Measurements from ENCODE around the gene MAP4K2.
"Not testable (repeated sequence)": the region's sequence is repeated elsewhere in the genome, so short reads cannot be mapped to it uniquely, and the experiment has no call there.

Gene MAP4K2

GRCh38 chr11:64832467-64833197 lies 29.6 kb upstream of the MAP4K2 start:
- Histone ChIP-seq H3K27ac (ENCODE audit: insufficient read depth, low read length, poor library complexity, severe bottlenecking) (no peak overlapping the region), H3K27me3 (replicated peaks; ENCODE audit: control insufficient read depth, insufficient read depth, low read length, poor library complexity, severe bottlenecking) (no peaks in the 10 kb centered on the region), H3K4me3 (ENCODE audit: insufficient read depth, low read depth, low read length, poor library complexity, severe bottlenecking) (no peak overlapping the region), H3K36me3 (ENCODE audit: control insufficient read depth, insufficient read depth, low read length) (peaks cover 6% of the 10 kb centered on the region), H3K4me1 (ENCODE audit: control insufficient read depth, insufficient read depth, low read length, poor library complexity, severe bottlenecking) (no peaks in the 10 kb centered on the region), H3K9me3 (ENCODE audit: control insufficient read depth, low read length) (no peaks in the 10 kb centered on the region)
- no peak for DNase-seq

GRCh38 chr11:64831411-64831891 lies 28.4 kb upstream of the MAP4K2 start:
- H3K4me3 ChIP-seq (ENCODE audit: insufficient read depth, low read depth, low read length, poor library complexity, severe bottlenecking): no peak overlapping the region
- H3K9me3 ChIP-seq (ENCODE audit: control insufficient read depth, low read length): no peaks in the 10 kb centered on the region
- DNase-seq: no peak
- H3K36me3 ChIP-seq (ENCODE audit: control insufficient read depth, insufficient read depth, low read length): peaks cover 6% of the 10 kb centered on the region
- H3K27me3 ChIP-seq (replicated peaks; ENCODE audit: control insufficient read depth, insufficient read depth, low read length, poor library complexity, severe bottlenecking): no peaks in the 10 kb centered on the region
- no peaks in the 10 kb centered on the region for H3K4me1 ChIP-seq (ENCODE audit: control insufficient read depth, insufficient read depth, low read length, poor library complexity, severe bottlenecking)
- no peak overlapping the region for H3K27ac ChIP-seq (ENCODE audit: insufficient read depth, low read length, poor library complexity, severe bottlenecking)

DNA sequence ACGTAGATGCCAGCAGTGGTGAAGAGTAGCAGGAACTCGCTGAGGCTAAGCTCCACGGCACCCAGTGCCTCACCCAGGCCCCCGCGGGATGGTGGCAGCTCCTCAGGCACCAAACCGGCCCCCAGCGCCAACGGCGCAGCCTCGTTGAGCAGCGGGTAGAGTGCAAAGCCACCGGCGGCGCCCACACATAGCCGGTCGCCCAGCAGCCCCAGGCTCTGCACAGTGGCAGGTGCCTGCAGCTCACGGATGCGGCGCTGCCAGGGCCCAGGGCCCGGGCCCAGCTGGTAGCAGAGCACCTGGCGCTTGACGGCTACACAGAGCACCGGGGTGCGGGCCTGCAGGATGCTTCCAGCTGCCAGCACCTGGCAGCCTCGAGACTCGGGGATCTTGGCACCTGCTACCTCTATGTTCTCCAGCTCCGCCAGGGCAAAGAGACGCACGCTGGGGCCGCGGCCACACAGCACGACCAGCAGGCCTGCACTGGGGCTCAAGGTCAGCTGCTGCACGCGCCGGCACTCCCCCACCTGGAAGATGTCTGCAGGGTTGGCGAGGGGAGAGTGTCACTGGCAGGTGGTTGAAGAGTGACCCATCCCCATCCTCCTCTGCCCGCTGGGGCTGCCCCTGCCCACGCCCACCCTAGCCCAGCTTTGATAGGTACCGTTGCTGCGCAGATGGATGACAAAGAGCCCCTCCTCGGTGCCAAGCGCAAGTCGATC lies 26.7 kb upstream of the MAP4K2 start:
- Histone ChIP-seq H3K36me3 (ENCODE audit: control insufficient read depth, insufficient read depth, low read length) (peaks cover 6% of the 10 kb centered on the region), H3K4me3 (ENCODE audit: insufficient read depth, low read depth, low read length, poor library complexity, severe bottlenecking) (no peak overlapping the region), H3K9me3 (ENCODE audit: control insufficient read depth, low read length) (no peaks in the 10 kb centered on the region), H3K27me3 (replicated peaks; ENCODE audit: control insufficient read depth, insufficient read depth, low read length, poor library complexity, severe bottlenecking) (no peaks in the 10 kb centered on the region), H3K4me1 (ENCODE audit: control insufficient read depth, insufficient read depth, low read length, poor library complexity, severe bottlenecking) (no peaks in the 10 kb centered on the region), H3K27ac (ENCODE audit: insufficient read depth, low read length, poor library complexity, severe bottlenecking) (no peak overlapping the region)
- no peak for DNase-seq

- Histone ChIP-seq H3K4me3 (ENCODE audit: insufficient read depth, low read depth, low read length, poor library complexity, severe bottlenecking) (no peak overlapping the region), H3K36me3 (ENCODE audit: control insufficient read depth, insufficient read depth, low read length) (peaks cover 4% of the 10 kb centered on the region), H3K4me1 (ENCODE audit: control insufficient read depth, insufficient read depth, low read length, poor library complexity, severe bottlenecking) (no peaks in the 10 kb centered on the region), H3K27me3 (replicated peaks; ENCODE audit: control insufficient read depth, insufficient read depth, low read length, poor library complexity, severe bottlenecking) (no peaks in the 10 kb centered on the region), H3K9me3 (ENCODE audit: control insufficient read depth, low read length) (no peaks in the 10 kb centered on the region), H3K27ac (ENCODE audit: insufficient read depth, low read length, poor library complexity, severe bottlenecking) (no peak overlapping the region)
- DNase-seq: no peak
Observed at GRCh38 chr11:64827451-64827839, 24.4 kb upstream of the MAP4K2 start.

DNA sequence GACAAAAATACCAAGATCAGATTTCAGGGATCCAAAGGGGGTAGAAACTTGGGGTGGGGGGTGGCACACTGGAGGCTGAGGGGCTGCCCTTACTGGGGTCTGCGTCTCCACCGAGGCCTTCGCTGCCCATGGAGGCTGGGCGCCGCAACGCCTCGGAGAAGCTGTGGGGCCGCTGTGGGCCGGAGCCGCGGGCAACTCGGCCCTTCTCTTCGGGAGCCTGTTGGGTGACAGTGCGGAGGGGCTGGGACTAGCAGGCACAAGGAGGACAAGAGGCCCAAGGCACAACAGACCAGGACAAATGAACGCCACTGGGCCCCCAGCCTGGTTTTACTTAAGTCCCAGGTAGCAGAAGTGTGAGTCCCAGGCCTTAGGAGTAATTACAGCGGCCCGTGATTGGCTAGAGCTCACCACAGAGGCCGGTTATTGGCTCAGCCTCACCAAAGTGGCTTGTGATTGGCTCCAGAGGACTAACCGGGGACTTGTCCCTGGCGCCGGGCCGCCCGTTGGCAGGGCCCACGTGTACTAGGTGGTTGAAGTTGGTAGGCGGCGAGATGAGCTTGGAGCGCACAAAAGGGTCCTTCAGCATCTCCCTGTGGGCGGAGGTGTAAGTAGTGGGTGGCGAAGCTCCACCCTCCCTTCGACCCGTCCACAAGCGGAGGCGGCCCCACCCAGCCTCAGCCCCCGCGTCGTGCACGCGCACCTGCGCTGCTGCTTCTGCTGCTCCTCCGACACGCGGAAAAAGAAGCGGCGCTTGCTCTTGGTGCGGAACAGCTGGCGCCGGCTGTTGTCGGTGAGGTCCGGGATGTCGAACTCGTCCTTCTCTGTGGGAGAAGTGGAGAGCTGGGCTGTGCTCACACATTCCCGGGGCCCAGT lies 23.8 kb upstream of the MAP4K2 start:
- H3K9me3 ChIP-seq (ENCODE audit: control insufficient read depth, low read length): no peaks in the 10 kb centered on the region
- H3K36me3 ChIP-seq (ENCODE audit: control insufficient read depth, insufficient read depth, low read length): no peaks in the 10 kb centered on the region
- no peak for DNase-seq
- H3K4me3 ChIP-seq (ENCODE audit: insufficient read depth, low read depth, low read length, poor library complexity, severe bottlenecking): no peak overlapping the region
- H3K27ac ChIP-seq (ENCODE audit: insufficient read depth, low read length, poor library complexity, severe bottlenecking): no peak overlapping the region
- no peaks in the 10 kb centered on the region for H3K27me3 ChIP-seq (replicated peaks; ENCODE audit: control insufficient read depth, insufficient read depth, low read length, poor library complexity, severe bottlenecking)
- H3K4me1 ChIP-seq (ENCODE audit: control insufficient read depth, insufficient read depth, low read length, poor library complexity, severe bottlenecking): no peaks in the 10 kb centered on the region

GRCh38 chr11:64826062-64826461 lies 23.0 kb upstream of the MAP4K2 start:
- no peak overlapping the region for H3K4me3 ChIP-seq (ENCODE audit: insufficient read depth, low read depth, low read length, poor library complexity, severe bottlenecking)
- H3K27ac ChIP-seq (ENCODE audit: insufficient read depth, low read length, poor library complexity, severe bottlenecking): no peak overlapping the region
- no peaks in the 10 kb centered on the region for H3K27me3 ChIP-seq (replicated peaks; ENCODE audit: control insufficient read depth, insufficient read depth, low read length, poor library complexity, severe bottlenecking)
- no peaks in the 10 kb centered on the region for H3K9me3 ChIP-seq (ENCODE audit: control insufficient read depth, low read length)
- DNase-seq: no peak
- H3K4me1 ChIP-seq (ENCODE audit: control insufficient read depth, insufficient read depth, low read length, poor library complexity, severe bottlenecking): no peaks in the 10 kb centered on the region
- H3K36me3 ChIP-seq (ENCODE audit: control insufficient read depth, insufficient read depth, low read length): no peaks in the 10 kb centered on the region

DNA sequence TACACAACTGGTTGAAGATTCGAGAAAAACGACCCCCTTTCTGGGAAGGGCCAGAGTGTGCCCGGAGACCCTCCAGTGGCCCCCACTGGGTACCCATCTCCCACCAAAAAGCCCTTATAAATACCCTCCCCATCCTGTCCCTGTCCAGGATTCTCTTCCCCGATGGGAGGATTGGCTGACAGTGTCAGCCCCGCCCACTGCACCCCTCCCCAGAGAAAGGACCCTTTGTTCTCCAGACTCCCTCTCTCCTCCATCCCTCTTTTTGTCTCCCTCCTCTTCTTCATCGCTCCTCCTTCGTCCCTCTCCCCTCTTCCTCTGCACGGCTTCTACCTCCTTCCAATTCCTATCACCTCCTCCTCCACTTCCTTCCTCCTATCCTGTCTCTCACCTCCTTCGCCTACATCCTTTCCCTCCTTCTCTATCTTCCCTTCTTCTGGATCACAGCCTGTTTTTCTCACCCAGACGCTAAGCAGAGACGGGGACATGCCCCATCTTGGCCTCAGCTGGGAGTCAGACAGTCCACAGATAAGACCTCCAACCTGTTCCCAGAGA lies 20.6 kb upstream of the MAP4K2 start:
- no peaks in the 10 kb centered on the region for H3K36me3 ChIP-seq (ENCODE audit: control insufficient read depth, insufficient read depth, low read length)
- H3K4me1 ChIP-seq (ENCODE audit: control insufficient read depth, insufficient read depth, low read length, poor library complexity, severe bottlenecking): no peaks in the 10 kb centered on the region
- no peak for DNase-seq
- no peak overlapping the region for H3K27ac ChIP-seq (ENCODE audit: insufficient read depth, low read length, poor library complexity, severe bottlenecking)
- H3K27me3 ChIP-seq (replicated peaks; ENCODE audit: control insufficient read depth, insufficient read depth, low read length, poor library complexity, severe bottlenecking): no peaks in the 10 kb centered on the region
- H3K9me3 ChIP-seq (ENCODE audit: control insufficient read depth, low read length): no peaks in the 10 kb centered on the region
- no peak overlapping the region for H3K4me3 ChIP-seq (ENCODE audit: insufficient read depth, low read depth, low read length, poor library complexity, severe bottlenecking)

GRCh38 chr11:64817476-64817875 lies 14.5 kb upstream of the MAP4K2 start:
- Histone ChIP-seq H3K36me3 (ENCODE audit: control insufficient read depth, insufficient read depth, low read length) (no peaks in the 10 kb centered on the region), H3K9me3 (ENCODE audit: control insufficient read depth, low read length) (no peaks in the 10 kb centered on the region), H3K4me1 (ENCODE audit: control insufficient read depth, insufficient read depth, low read length, poor library complexity, severe bottlenecking) (no peaks in the 10 kb centered on the region), H3K27ac (ENCODE audit: insufficient read depth, low read length, poor library complexity, severe bottlenecking) (no peak overlapping the region), H3K27me3 (replicated peaks; ENCODE audit: control insufficient read depth, insufficient read depth, low read length, poor library complexity, severe bottlenecking) (no peaks in the 10 kb centered on the region), H3K4me3 (ENCODE audit: insufficient read depth, low read depth, low read length, poor library complexity, severe bottlenecking) (no peak overlapping the region)
- no peak for DNase-seq

DNA sequence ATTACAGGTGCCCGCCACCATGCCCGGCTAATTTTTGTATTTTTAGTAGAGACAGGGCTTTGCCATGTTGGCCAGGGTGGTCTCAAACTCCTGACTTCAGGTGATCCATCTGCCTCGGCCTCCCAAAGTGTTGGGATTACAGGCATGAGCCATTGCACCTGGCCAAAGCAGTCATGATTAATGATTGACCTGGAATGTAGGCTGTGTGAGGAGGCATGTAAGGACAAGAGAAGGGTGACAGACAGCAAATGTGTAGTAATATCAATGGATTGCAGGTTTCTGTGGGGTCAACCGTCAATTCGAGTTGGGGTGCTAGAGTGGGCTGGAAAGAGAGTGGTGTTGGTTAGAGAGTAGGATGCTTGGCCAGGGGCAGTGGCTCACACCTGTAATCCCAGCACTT lies 12.4 kb upstream of the MAP4K2 start:
- not testable (repeated sequence) for DNase-seq; H3K36me3 ChIP-seq (ENCODE audit: control insufficient read depth, insufficient read depth, low read length); H3K4me3 ChIP-seq (ENCODE audit: insufficient read depth, low read depth, low read length, poor library complexity, severe bottlenecking); H3K27me3 ChIP-seq (replicated peaks; ENCODE audit: control insufficient read depth, insufficient read depth, low read length, poor library complexity, severe bottlenecking); H3K27ac ChIP-seq (ENCODE audit: insufficient read depth, low read length, poor library complexity, severe bottlenecking); H3K9me3 ChIP-seq (ENCODE audit: control insufficient read depth, low read length); H3K4me1 ChIP-seq (ENCODE audit: control insufficient read depth, insufficient read depth, low read length, poor library complexity, severe bottlenecking)

Measured in effector memory CD4-positive, alpha-beta T cell (primary cell).